ENCODE results near the gene ANKMY2. TPM values are rescaled to one million over a fixed set of nuclear protein-coding genes. Genes with fewer than 3 reads are reported as not detected.
A peak's percentile ranks its signal among the peaks of the same experiment; 100 is the strongest.
"Not testable (repeated sequence)": the region's sequence is repeated elsewhere in the genome, so short reads cannot be mapped to it uniquely, and the experiment has no call there.

Gene ANKMY2
- total RNA-seq, 2 donors from 2014 or later, result 9.7 to 12.0 TPM

DNA sequence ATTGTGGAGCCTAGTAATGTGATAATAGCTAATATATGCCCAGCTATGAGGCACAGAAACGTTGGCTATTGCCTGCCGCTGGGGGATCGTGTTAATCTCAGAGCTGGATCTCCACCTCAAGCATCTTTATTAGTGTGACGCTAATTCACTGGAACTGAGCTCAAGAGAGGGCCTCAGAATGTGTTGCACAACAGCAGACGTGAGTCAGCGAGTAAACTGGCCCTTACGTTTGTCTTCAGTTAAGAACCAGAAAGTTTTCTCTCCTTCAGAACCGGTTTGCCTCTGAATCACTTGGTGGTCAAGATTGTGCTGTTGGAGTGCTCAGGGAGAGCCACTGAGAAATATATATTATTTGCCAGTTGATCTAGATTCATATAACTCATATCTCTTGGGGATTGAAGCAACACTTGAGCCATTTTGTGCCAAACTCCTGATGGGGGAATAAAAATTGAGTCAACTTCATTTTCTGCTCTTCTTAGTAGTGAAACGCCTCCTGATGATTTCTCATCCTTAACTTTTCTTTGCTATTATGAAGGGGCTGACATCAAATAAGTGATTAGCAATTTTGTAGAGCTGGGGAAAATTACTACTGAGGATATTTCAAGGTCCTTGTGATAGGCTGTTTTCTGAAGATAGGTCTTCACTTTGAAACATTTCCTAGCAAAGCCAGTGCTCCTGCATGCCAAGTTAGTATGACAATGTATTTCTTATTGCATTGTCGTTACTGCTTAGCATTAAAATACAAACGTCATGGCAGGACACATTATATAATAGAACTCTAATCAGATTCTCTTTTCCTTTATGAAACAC lies 22.7 kb upstream of the ANKMY2 start:
- peaks cover 0 to 16% of the 10 kb centered on the region in 2 donors for H3K9me3 Mint-ChIP-seq
- ATAC-seq (no peak), DNase-seq (ENCODE audit: low spot score in 2 of 2) (no peak)
- peaks cover 16 to 66% of the 10 kb centered on the region in 2 donors for H3K36me3 Mint-ChIP-seq
- H3K27ac Mint-ChIP-seq, result no peak overlapping the region

DNA sequence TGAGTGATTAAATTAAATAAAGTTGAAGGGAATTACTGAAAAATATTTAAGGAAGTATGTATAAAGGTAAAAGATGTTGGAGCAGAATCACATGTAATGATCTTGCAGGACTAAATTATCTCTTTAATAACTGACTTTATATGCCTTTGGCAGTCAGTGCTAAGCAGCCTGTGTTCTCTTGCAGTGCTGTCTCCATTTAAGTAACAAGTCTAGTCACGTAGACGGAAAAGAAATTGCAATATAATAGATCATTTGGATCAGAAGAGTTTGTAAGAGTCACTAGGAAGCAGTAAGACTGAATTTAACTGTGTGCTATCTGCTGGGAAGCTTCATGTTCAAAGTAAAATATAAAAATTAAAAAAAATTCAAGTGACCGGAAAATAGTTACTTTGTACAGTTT lies 21.8 kb upstream of the ANKMY2 start:
- DNase-seq (ENCODE audit: low spot score in 2 of 2), result no peak
- H3K36me3 Mint-ChIP-seq, result peaks cover 16 to 59% of the 10 kb centered on the region in 2 donors
- ATAC-seq, result no peak
- peak overlapping the region in 1 of 2 donors; percentile 39 for H3K27ac Mint-ChIP-seq
- peaks cover 0 to 12% of the 10 kb centered on the region in 2 donors for H3K9me3 Mint-ChIP-seq

DNA sequence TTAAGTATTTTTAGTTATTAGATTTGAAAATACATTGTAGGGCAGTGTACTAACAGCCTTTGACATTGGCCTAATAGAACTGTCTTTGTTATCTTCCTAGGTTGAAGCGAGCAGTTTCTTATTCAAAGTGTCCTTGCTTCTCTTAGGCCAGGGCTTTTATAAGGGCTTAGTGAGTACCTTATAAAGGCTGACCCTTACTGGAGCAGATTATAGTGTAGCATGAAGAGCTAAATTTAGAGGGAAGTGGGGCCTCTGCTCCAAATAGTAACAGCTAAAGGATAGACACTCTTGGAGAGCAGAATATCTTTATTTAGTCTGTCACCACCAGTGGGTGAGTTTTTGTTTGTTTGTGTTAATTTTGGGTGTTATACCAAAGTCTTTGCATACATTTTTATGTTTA lies 16.4 kb upstream of the ANKMY2 start:
- no peaks in the 10 kb centered on the region for H3K9me3 Mint-ChIP-seq
- no peak for DNase-seq (ENCODE audit: low spot score in 2 of 2)
- no peak overlapping the region for H3K27ac Mint-ChIP-seq
- peaks cover 5 to 24% of the 10 kb centered on the region in 2 donors for H3K36me3 Mint-ChIP-seq
- no peak for ATAC-seq

DNA sequence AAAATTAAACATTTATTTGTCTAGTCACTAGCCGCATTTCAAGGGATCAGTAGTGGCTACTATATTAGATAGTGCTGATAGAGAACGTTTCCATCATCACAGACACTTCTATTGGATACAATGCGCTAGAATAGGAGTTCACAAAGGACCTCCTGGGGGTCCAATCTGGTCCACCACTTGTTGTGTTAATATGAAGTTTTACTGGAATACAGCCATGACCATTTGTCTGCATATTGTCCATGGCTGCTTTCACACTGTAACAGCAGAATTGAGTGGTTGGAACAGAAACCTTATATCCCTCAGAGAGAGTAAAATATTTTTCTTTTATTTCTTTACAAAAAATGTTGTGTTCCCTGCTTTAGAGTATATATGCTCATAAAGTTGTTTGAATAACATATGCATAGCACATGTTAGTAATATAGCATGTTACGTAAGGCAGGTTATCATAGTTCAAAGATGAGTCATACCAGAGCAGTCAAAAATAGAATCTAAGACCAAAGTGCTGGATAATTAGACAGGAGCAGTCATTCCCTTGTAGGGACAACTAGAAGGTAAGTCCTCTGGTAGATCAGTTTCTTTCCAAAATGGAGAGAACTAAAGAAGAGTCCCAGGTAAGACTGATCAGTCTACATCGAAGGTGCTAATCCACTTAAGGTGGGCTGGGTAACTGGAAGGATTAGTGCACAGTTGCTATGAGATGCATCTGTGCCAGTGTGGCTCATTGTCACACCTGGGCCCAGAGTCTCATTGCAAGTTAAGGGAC lies 15.3 kb upstream of the ANKMY2 start:
- H3K36me3 Mint-ChIP-seq, result peaks cover 5 to 23% of the 10 kb centered on the region in 2 donors
- DNase-seq (ENCODE audit: low spot score in 2 of 2) (no peak), ATAC-seq (peak; percentile 78 to 92)
- no peaks in the 10 kb centered on the region for H3K9me3 Mint-ChIP-seq
- H3K27ac Mint-ChIP-seq, result no peak overlapping the region

DNA sequence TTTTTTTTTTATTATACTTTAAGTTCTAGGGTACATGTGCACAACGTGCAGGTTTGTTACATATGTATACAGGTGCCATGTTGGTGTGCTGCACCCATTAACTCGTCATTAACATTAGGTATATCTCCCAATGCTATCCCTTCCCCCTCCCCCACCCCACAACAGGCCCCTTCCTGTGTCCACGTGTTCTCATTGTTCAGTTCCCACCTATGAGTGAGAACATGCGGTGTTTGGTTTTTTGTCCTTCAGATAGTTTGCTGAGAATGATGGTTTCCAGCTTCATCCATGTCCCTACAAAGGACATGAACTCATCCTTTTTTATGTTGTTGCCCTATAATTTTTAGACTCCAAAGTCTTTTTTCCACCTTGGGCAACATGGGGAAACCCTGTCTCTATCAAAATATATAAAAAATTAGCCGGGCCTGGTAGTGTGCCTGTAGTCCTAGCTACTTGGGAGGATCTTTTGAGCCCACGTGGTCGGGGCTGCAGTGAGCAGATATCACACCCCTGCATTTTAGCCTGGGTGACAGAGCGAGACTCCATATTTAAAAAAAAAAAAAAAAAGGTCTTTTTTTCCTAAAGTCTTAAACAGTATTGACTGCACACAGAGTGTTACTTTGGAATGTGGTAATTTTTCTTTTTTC lies 14.4 kb upstream of the ANKMY2 start:
- H3K27ac Mint-ChIP-seq, H3K9me3 Mint-ChIP-seq, ATAC-seq: not testable (repeated sequence)

DNA sequence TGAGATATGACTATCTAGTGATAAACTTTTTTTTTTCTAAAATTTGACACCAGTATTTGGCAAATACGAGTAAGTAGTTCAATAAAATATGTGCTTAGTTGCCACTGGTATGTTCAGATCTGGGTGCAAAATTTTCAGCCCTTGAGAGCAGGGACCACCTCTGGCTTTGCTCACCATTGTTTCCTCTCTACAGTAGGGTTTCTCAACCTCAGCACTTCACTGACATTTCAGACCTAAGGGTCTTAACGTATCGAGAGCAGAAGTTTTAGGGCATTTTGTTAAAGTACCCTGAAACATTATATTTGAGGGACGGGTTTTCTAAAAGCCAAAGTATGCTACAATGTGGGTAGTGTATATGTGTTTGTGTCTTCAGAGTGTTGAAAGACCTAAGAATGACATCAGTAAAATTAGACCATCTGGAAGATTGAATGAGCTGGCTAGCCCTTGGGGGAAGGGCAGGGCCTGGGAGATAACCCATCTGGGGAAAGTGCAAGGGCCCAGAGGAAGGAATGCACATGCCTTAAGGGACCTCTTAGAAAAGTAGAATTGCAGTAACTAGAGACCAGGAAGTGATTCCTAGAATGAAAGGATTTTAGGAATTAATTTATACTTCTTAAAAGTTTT lies 12.2 kb upstream of the ANKMY2 start:
- H3K9me3 Mint-ChIP-seq, result no peaks in the 10 kb centered on the region
- no peak overlapping the region for H3K27ac Mint-ChIP-seq
- peaks cover 0 to 13% of the 10 kb centered on the region in 2 donors for H3K36me3 Mint-ChIP-seq
- DNase-seq (ENCODE audit: low spot score in 2 of 2), result no peak
- no peak for ATAC-seq

More for the DNA sequence above, 14.4 kb upstream of the ANKMY2 start:
- DNase-seq (ENCODE audit: low spot score in 2 of 2), result not testable (repeated sequence)
- peaks cover 0 to 21% of the 10 kb centered on the region in 2 donors for H3K36me3 Mint-ChIP-seq

DNA sequence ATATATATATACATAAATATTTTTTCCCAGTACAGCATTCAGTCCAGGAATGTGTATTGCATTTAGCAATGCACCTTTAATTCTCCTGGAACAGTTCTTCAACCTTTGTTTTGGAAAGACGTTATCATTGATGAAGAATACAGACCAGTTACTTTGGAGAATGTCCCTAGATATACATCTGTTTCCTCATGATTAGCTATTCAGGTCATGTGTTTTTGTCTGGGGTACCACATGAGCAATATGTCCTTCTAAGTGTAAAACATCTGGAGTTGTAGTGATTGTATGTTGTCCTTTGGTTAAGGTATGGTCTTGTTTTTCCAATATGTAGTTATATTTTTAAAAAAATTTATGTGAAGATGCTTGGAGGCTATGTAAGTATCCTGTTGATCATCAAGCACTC lies 10.6 kb upstream of the ANKMY2 start:
- no peaks in the 10 kb centered on the region for H3K9me3 Mint-ChIP-seq
- ATAC-seq (no peak), DNase-seq (ENCODE audit: low spot score in 2 of 2) (no peak)
- no peak overlapping the region for H3K27ac Mint-ChIP-seq
- H3K36me3 Mint-ChIP-seq, result peaks cover 0 to 18% of the 10 kb centered on the region in 2 donors

DNA sequence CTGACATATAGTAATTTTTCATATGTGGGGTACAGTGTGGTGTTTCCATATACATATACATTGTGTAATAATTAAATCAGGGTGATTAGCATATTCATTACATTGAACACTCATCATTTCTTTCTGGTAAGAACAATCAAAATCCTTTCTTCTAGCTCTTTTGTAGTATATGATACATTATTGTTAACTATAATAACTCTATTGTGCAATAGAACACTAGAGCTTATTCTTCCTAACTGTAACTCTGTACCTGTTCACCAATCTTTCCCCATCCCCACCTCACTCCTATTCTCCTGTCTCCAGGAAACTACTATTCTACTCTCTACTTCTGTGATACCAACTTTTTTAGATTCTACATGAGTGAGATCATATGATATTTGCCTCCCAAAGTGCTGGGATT lies 9.8 kb upstream of the ANKMY2 start:
- Mint-ChIP-seq H3K36me3 (peaks cover 0 to 21% of the 10 kb centered on the region in 2 donors), H3K9me3 (no peaks in the 10 kb centered on the region), H3K27ac (no peak overlapping the region)
- no peak for ATAC-seq
- DNase-seq (ENCODE audit: low spot score in 2 of 2), result no peak

DNA sequence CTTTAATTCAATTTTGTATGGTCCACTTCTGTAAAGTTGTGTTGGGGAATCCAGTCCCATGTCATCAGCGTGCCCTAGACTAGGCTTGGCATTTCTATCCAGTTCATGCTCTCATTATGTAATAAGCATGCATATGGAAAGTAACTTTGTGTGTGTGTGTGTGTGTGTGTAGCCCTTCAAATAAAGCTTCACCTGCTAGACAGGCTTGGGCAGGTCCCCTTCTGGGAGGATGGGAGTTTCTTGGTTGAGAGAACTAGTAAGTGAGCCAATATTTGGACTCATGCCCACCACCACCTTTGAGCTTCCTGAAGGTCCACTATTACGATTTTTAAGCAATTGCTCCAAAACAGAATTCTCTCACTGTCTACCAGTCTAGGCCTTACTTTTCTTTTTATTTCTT lies 7.3 kb upstream of the ANKMY2 start:
- DNase-seq (ENCODE audit: low spot score in 2 of 2) (no peak), ATAC-seq (no peak)
- Mint-ChIP-seq H3K36me3 (peaks cover 11 to 35% of the 10 kb centered on the region in 2 donors), H3K9me3 (no peaks in the 10 kb centered on the region), H3K27ac (no peak overlapping the region)

DNA sequence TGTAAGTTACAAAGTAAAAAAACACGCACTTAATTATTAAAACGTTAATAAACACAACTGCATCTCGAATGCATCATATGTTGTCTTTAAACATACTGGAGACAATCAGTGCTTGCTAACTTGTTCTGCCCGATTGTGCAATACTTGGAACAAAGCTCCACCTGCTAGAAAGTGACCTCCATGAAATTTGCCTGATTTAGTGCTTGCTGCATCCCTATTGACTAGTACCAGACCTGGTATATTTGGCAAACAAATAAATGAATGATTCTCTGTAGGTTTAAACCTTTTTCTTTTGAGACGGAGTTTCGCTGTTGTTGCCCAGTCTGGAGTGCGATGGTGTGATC lies 6.7 kb upstream of the ANKMY2 start:
- no peak overlapping the region for H3K27ac Mint-ChIP-seq
- peaks cover 18 to 32% of the 10 kb centered on the region in 2 donors for H3K36me3 Mint-ChIP-seq
- DNase-seq (ENCODE audit: low spot score in 2 of 2) (no peak), ATAC-seq (no peak)
- H3K9me3 Mint-ChIP-seq, result no peaks in the 10 kb centered on the region

DNA sequence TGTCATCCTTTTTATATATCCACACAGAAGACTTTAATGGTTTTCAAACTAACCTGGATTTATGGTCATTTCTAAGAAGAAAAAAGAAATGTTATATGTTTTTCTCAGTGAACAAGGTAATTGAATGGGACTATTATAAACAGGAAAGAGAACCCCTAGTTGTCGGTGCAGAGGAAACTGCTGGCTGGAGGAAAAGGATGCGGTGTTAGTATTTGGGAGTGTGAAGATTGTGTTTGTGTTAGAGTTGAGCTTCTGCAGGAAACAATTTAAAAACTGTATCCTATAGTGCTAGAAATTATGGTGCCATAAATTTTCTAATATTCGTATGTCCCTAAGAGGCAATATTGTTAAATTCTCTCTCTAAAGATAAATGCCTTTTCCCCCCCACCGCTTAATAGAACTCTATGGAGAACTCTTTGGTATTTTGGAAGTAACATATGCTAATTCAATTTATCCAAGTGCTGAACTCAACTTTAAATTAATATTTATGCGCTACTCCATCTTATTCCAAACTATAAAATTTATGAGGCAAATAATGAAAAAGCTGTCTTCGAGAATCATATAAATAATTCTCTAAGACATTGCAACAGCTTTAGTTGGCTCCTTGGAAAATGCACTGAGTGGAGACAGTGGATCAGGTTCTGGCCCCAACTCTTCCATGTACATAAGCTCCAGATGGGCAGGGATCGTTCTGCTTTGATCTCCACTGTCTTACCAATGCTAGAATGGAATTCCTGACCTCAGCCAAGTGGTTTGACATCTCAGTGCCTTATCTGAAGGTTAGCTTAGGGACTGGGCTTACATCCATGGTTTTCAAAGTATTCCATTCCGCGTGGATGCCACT lies 6.1 kb upstream of the ANKMY2 start:
- Mint-ChIP-seq H3K27ac (no peak overlapping the region), H3K9me3 (no peaks in the 10 kb centered on the region), H3K36me3 (peaks cover 23 to 37% of the 10 kb centered on the region in 2 donors)
- ATAC-seq (no peak), DNase-seq (ENCODE audit: low spot score in 2 of 2) (no peak)

DNA sequence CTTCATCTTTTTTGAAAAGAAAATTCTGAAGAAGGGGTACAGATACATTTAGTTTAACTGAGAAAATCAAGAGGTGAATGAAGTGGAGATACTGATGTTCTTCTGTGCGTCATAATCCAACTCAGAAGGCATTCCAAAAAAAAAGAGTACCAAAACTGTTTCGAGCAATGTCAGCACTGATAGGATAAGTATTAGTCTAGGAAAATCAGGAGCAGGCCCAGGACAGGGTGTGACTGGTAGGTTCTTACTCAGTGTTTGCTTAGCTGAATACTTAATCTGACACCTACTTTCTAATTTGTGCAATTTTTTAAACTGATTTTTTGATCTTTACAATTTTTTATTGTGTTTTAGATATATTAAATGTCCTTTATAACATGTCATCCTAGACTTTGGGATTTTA lies 4.7 kb upstream of the ANKMY2 start:
- ATAC-seq (no peak), DNase-seq (ENCODE audit: low spot score in 2 of 2) (no peak)
- H3K27ac Mint-ChIP-seq, result no peak overlapping the region
- peaks cover 29 to 45% of the 10 kb centered on the region in 2 donors for H3K36me3 Mint-ChIP-seq
- no peaks in the 10 kb centered on the region for H3K9me3 Mint-ChIP-seq

DNA sequence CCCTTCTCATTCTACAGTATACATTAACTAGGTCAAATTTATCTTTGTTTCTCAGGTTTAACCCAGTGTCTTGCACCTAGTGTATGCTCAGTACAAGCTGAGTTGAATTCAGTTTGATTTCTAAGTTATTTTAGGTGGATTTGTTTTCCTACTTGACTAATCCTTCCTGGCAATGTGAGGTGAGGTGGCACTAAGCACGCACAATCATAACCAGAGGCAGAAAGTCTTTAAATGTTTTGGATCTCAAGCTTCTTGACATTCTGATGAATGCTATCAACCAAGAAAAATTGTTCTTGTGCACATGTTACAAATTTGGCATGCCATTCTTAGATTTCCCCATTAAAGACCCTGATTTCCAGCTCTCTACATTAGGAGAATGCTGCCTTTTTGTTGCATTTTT lies 3.6 kb upstream of the ANKMY2 start:
- DNase-seq (ENCODE audit: low spot score in 2 of 2), result no peak
- H3K27ac Mint-ChIP-seq, result peak overlapping the region; percentile 28 to 90
- H3K9me3 Mint-ChIP-seq, result no peaks in the 10 kb centered on the region
- peaks cover 37 to 46% of the 10 kb centered on the region in 2 donors for H3K36me3 Mint-ChIP-seq
- ATAC-seq, result no peak

DNA sequence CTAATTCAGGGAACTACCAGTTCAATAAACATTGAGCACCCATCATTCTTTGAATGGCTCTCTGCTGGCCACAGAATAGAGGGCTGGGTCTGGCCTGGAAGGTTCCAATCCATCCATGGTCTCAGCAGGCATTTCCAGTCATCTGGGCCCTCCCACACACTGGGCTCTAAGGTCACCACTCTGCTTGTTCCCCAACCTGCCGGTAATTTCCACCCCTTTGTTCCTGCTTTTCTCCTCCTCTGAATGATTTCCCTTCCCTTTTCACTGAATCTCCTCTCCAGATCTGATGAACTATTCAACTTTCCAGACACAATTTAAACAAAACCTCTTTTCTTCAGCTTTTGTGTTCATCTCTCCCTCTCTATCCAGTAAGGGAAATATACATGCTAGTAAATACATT lies 3.0 kb upstream of the ANKMY2 start:
- H3K36me3 Mint-ChIP-seq, result peaks cover 37 to 53% of the 10 kb centered on the region in 2 donors
- no peaks in the 10 kb centered on the region for H3K9me3 Mint-ChIP-seq
- peak overlapping the region; percentile 28 to 89 for H3K27ac Mint-ChIP-seq
- ATAC-seq (no peak), DNase-seq (ENCODE audit: low spot score in 2 of 2) (no peak)

DNA sequence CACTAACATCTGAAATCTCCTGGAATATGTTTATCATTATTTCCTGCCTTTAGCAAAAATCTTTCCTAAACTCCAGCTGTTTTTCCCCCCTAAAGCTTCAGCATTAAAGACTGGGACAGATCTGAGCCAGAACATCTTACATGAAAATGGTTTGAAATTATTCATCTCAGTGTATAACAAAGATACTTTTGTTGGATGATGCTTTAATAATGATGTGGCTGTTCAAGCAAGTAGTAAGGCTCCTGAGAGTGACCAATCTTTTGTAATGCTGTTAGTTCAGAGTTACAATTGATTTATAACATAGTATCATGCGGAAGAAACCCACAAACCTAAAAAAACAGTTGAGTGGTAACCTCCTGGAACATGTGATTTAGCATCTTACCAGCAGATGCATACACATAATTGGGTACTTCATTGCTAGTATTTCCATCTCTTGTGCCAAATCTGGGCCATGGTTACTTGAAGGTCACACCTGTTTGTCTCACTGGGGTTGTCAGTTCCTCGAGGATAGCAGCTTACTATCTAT lies 1.9 kb upstream of the ANKMY2 start:
- no peak for DNase-seq (ENCODE audit: low spot score in 2 of 2)
- Mint-ChIP-seq H3K36me3 (peaks cover 37 to 54% of the 10 kb centered on the region in 2 donors), H3K27ac (peak overlapping the region; percentile 87), H3K9me3 (no peaks in the 10 kb centered on the region)
- no peak for ATAC-seq
